ENCODE measurements around the gene SEPHS2. TPM values are rescaled to one million over a fixed set of nuclear protein-coding genes. Genes with fewer than 3 reads are reported as not detected.
A peak's percentile ranks its signal among the peaks of the same experiment; 100 is the strongest.

The SEPHS2 gene
- total RNA-seq, 1 donor from 2014 or later, result 13.1 TPM

GRCh38 chr16:30429678-30430427 lies 15.8 kb downstream of the SEPHS2 start, which contains the start of gene DCTPP1:
DCTPP1 (minus strand) TSS chr16:30430030; CDS start chr16:30429980, 50 bp downstream.
- peak; percentile 96 for DNase-seq

- DNase-seq, result no peak
Observed at GRCh38 chr16:30429418-30429677, 16.3 kb downstream of the SEPHS2 start.

GRCh38 chr16:30428055-30428454 lies 17.6 kb downstream of the SEPHS2 start:
- DNase-seq, result no peak

DNA sequence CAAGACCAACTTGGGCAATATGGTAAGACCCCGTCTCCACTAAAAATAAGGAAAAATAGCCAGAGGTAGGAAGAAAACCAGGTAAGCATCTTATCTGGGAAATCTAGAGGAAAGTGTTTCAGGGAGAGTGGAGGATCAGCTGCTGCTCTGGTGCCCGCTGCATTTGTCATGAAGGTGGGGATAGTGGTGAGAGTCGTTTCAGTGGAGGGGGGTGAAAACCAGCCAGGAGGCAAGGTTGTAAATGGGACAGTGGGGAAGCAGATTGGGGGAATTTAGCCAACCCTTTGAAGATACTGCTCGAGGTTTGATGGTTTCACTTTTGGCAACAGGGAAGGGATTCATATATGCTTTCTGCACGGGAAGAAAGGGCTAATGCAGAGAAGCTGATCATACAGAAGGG lies 24.7 kb downstream of the SEPHS2 start:
- DNase-seq, result no peak

- DNase-seq, result no peak
Observed at GRCh38 chr16:30418350-30419181, 27.1 kb downstream of the SEPHS2 start.

- peak; percentile 75 for DNase-seq
Observed at GRCh38 chr16:30417529-30418349, 27.9 kb downstream of the SEPHS2 start.

- no peak for DNase-seq
Observed at GRCh38 chr16:30416624-30417528, 28.8 kb downstream of the SEPHS2 start.

DNA sequence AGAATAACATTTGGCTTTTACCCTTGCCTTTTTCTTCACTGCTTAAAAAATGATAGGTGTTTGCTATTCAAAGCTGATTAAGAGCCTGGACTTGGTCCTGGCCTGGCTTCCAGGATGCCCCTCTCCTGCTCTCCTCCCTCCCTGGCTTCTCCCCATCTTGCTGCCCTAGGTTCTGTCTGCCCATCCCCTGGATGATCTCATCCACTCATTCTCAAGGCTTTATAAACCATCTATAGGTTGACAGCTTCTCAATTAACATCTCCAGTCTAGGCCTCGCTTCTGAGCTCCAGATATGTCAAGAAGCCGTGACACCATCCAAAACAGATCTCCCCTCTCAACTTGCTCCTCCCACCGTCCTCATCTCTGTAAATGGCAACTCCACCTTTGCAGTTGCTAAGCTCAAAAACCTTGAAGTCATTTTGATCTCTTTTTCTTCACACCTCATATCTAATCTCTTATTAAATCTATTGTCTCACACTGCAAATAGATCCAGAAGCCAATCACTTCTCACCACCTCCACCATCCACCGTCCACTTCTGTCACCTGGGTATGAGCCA lies 29.5 kb downstream of the SEPHS2 start:
- DNase-seq, result no peak

DNA sequence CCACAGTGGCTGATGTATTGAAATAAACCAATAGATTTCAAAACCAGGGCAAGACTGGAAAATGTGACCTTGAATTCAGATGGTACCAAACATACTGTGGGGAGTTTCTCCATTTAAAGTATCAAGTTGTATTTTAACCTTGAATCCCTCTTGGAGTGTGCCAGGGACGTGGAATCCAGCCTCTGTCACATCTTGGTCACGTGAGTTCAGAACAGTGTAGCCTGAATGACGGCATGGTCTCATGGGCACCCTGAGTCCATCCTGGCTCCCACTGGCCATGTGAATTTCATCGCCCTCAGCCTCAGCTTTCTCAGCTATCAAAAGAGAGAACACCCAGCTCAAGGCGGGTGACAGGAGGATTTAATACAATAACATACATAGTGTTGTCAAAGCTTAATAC lies 31.5 kb downstream of the SEPHS2 start:
- no peak for DNase-seq

GRCh38 chr16:30413112-30413806 lies 32.4 kb downstream of the SEPHS2 start:
- DNase-seq, result no peak

DNA sequence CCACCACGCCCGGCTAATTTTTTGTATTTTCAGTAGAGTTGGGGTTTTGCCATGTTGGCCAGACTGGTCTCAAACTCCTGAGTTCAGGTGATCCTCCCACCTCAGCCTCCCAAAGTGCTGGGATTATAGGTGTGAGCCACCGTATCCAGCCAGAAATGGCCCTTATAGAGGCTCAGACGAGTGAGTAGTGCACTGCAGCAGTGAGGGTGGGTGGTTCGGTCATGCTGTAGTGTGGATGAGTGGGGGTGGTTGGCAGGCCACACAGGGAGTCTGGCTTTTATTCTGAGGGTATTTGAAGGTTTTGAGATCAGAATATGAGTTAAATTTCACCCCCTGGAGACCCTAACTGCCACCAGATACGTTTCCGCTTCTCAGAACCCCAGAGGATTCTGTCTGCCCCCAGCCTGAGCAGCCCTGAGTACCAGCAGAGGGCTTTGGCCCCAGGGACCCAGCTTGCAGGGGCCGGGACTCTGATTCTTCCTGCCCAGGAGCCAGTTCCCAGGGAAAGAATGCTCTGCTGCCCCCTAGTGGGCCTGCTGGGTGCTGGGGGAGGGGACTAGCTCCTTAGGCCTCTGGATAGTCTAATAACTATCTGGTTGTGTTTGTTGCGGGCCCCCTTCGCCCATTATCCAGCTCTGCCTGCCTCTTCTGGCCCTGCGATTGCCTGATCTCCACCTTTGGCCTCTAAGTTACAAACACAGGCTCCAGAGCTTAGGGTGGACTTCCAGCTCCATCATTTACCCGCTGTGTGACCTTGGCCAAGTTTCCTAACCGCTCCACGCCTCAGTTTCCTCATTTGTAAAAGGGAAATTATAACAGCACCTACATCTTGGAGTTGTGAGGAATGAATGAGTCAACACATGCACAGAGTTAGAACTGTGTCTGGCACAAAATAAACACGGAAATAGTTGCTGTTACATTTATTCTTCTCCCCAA lies 36.3 kb downstream of the SEPHS2 start:
- DNase-seq, result peak; percentile 76

DNA sequence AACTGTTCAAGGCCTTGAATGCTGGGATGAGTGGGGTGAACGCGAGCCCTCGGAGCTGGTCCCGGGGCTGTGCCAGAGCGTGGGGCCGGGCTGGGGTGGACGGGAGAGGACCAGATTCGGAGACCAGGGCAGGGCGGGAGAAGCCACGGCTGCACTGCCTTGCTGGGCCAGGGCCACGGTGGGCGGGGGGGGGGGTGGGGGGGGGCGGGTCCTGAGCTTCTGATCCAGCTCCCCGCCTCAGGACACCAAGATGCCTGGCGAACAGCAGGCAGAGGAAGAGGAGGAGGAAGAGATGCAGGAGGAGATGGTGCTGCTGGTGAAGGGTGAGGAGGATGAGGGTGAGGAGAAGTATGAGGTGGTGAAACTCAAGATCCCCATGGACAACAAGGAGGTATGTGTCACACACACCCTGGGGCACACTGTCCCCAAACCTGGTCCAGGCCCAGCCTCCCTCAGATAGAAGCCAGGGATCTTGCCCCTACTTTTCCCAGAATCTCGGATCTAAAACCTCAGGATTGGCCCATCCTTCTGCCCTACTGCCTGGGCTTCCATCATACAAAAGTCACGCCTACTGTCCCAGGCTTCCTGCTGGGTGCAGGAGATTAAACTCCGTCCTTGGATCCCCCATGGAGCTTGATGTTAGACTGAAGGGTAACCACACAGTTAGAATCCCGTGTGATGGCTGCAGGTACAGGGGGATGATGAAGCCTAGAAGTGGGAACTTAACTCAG lies 37.7 kb downstream of the SEPHS2 start:
- no peak for DNase-seq

DNA sequence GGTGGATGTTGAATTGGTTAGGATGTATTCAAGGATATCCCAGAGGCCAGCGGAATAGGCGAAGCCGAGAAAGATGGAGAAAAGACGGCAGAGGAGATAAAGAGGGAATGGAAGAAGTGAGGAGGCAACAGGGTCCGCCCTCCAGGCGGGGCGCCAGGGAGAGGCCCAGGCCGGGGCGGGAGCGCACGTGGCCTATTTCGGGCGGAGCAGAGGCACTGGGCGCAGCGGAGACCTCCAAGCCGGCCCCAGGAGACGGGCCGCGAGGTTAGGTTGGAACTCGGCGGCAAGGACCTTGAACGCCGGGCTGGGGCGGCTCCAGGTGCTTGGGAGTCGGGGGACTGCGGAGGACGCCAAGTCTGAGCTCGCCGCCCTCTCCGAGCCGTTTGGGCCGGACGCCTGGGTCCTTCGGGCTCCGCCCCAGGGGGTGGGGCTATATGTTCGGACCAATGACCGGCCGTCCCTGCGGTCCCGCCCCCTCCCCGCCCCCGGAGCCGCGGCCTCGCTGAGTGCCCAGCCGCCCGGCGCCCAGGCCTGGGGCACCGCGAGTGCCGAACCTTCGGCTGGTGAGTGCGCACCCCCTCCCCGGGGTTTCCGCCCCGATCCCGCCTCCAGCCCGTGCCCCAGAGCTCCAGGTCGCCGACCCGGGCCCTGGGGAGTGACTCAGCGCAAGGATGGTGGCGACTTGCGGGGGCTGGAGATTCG lies 38.4 kb downstream of the SEPHS2 start, which contains the start of gene ZNF771:
TSS of gene ZNF771 (plus strand) at position 505 of the 702 bp plus-strand sequence. CDS start 448 bp downstream, outside the sequence.
- DNase-seq, result peak; percentile 77

DNA sequence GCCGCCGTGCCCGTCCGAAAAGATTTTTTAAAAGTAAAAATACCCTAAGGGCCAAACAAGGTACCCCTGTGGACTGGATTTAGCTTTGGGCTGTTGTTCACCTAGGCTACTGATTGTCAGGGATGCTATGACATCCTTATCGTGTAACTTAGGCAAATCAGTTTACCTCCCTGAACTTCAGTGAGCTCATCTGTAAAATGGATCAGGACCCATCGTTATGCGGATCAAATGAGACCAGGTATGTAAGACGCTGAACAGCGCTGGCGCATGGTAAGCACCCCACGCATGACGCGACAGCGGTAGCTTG lies 38.9 kb downstream of the SEPHS2 start:
- no peak for DNase-seq

DNA sequence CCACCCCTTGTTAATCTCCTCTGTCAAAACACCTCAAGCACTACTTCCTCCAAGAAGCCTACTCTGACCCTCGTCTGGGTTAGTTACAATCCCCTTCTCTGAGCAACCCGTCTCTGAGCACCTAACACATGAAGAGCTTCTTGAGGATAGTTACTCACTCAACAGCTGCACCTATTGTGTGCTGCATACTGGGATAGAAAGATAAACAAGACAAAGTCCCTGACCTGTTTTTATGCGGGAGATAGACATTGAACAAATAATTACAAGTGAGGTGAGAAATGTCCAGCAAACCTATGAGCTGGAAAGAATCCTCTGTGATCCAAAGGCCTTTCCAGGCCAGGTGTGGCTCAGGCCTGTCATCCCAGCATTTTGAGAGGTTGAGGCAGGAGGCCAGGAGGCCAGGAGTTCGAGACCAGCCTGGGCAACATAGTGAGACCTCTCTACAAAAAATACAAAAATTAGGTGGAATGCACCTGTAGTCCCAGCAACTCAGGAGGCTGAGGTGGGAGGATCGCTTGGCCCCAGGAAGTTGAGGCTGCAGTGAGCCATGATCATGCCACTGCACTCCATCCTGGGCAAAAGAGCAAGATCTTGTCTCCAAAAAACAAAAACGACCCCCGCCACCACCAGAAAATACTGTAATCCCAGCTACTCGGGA lies 43.8 kb downstream of the SEPHS2 start:
- DNase-seq, result no peak

DNA sequence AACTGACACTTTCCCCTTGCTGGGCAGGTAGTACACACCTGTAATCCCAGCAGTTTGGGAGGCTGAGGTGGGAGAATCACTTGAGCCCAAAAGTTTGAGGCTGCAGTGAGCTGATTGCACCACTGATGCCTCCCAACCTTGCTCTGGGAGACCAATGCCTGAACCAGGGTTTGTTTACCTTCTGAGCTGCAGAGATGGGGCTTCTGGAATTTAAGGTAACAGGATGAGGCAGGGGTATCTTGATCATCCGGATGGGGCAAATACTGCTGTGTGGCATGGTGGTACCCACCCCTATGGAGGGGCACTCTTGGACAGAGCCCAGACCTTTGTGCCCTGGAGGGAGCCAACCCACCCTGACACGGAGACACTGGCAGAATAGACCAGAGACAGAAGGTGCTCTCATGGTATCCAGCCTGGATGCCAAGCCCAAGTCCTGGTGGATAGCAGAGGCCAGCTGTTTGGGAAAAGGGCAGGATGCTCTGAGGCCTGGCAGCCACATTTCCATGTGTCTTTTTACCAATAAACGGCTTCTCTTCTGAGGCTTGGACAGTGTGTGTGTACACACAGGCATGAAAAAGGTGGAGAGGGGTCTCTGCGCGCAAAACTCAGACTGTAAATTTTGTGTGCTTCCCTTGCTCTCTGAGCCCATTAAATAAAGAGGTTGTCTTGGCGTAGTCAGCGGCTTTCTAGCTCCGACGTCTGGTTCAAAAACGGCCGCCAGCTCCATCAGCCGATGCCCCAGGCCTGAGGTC lies 46.1 kb downstream of the SEPHS2 start:
- no peak for DNase-seq
